ENCODE data around the gene TNFRSF9.

DNA sequence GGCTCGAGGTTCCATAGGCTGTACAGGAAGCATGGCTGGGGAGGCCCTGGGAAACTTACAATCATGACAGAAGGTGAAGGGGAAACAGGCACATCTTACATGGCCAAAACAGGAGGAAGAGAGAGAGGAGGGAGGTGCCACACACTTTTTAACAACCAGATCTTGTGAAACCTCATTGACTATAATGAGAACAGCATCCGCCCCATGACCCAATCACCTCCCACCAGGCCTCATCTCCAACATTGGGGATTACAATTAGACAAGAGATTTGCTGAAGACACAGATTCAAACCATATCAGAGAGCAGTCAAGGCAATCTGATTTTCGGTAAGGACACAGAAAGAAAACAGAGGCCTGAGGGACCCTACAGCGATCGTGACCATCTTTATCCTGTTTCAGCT is 41.7 kb downstream of the TNFRSF9 start:
- TF ChIP-seq SPI1 (IDR thresholded peaks at IDR 0.05; ENCODE audit: low read depth, low read length) (no peak), POLR2AphosphoS5 (IDR thresholded peaks at IDR 0.05; ENCODE audit: low read depth, low read length) (no peak), POLR2A (IDR thresholded peaks at IDR 0.05; ENCODE audit: low read depth, low read length) (no peak), TAF1 (IDR thresholded peaks at IDR 0.05; ENCODE audit: low read depth, low read length) (no peak), POU2F2 (IDR thresholded peaks at IDR 0.05; ENCODE audit: low read depth, low read length) (no peak), PAX5 (IDR thresholded peaks at IDR 0.05; ENCODE audit: insufficient read depth, low read length, severe bottlenecking) (no peak)
